ENCODE data around the gene CEP350.

CEP350 gene

GRCh38 chr1:180143359-180143758 lies 188.7 kb downstream of the CEP350 start:
- H3K4me3 ChIP-seq (ENCODE audit: low read depth, low read length): no peak overlapping the region
- no peaks in the 10 kb centered on the region for H3K4me1 ChIP-seq (ENCODE audit: control insufficient read depth, insufficient read depth, low read length, unreplicated experiment)
- H3K79me2 ChIP-seq (ENCODE audit: control insufficient read depth, insufficient read depth, low read length, unreplicated experiment): no peaks in the 10 kb centered on the region
- no peak overlapping the region for H3K27ac ChIP-seq (ENCODE audit: low read depth, low read length)
- no peak overlapping the region for H2AFZ ChIP-seq (ENCODE audit: low read length, unreplicated experiment)
- H3K27me3 ChIP-seq (ENCODE audit: insufficient read depth, low read length): no peaks in the 10 kb centered on the region
- no peaks in the 10 kb centered on the region for H3K36me3 ChIP-seq (ENCODE audit: insufficient read depth, low read length)

GRCh38 chr1:180144659-180145357 lies 190.2 kb downstream of the CEP350 start:
- Histone ChIP-seq H2AFZ (ENCODE audit: low read length, unreplicated experiment) (peak overlapping the region; percentile 12), H3K4me1 (ENCODE audit: control insufficient read depth, insufficient read depth, low read length, unreplicated experiment) (no peaks in the 10 kb centered on the region), H3K36me3 (ENCODE audit: insufficient read depth, low read length) (no peaks in the 10 kb centered on the region), H3K27me3 (ENCODE audit: insufficient read depth, low read length) (no peaks in the 10 kb centered on the region), H3K27ac (ENCODE audit: low read depth, low read length) (no peak overlapping the region), H3K4me3 (ENCODE audit: low read depth, low read length) (no peak overlapping the region), H3K79me2 (ENCODE audit: control insufficient read depth, insufficient read depth, low read length, unreplicated experiment) (no peaks in the 10 kb centered on the region)

GRCh38 chr1:180145446-180145845 lies 190.8 kb downstream of the CEP350 start:
- Histone ChIP-seq H2AFZ (ENCODE audit: low read length, unreplicated experiment) (peak overlapping the region; percentile 12), H3K79me2 (ENCODE audit: control insufficient read depth, insufficient read depth, low read length, unreplicated experiment) (no peaks in the 10 kb centered on the region), H3K36me3 (ENCODE audit: insufficient read depth, low read length) (no peaks in the 10 kb centered on the region), H3K27me3 (ENCODE audit: insufficient read depth, low read length) (no peaks in the 10 kb centered on the region), H3K27ac (ENCODE audit: low read depth, low read length) (no peak overlapping the region), H3K4me3 (ENCODE audit: low read depth, low read length) (no peak overlapping the region), H3K4me1 (ENCODE audit: control insufficient read depth, insufficient read depth, low read length, unreplicated experiment) (peaks cover 3% of the 10 kb centered on the region)

GRCh38 chr1:180150982-180151381 lies 196.4 kb downstream of the CEP350 start:
- peak overlapping the region; percentile 90 for H3K27ac ChIP-seq (ENCODE audit: low read depth, low read length)
- no peaks in the 10 kb centered on the region for H3K27me3 ChIP-seq (ENCODE audit: insufficient read depth, low read length)
- peaks cover 37% of the 10 kb centered on the region for H3K4me1 ChIP-seq (ENCODE audit: control insufficient read depth, insufficient read depth, low read length, unreplicated experiment)
- H3K4me3 ChIP-seq (ENCODE audit: low read depth, low read length): peak overlapping the region; percentile 59; the same call in 1 of the 2 replicates
- peaks cover 17% of the 10 kb centered on the region for H3K79me2 ChIP-seq (ENCODE audit: control insufficient read depth, insufficient read depth, low read length, unreplicated experiment)
- no peaks in the 10 kb centered on the region for H3K36me3 ChIP-seq (ENCODE audit: insufficient read depth, low read length)
- H2AFZ ChIP-seq (ENCODE audit: low read length, unreplicated experiment): peak overlapping the region; percentile 95

- H3K36me3 ChIP-seq (ENCODE audit: insufficient read depth, low read length): no peaks in the 10 kb centered on the region
- H2AFZ ChIP-seq (ENCODE audit: low read length, unreplicated experiment): no peak overlapping the region
- H3K27me3 ChIP-seq (ENCODE audit: insufficient read depth, low read length): no peaks in the 10 kb centered on the region
- peaks cover 22% of the 10 kb centered on the region for H3K79me2 ChIP-seq (ENCODE audit: control insufficient read depth, insufficient read depth, low read length, unreplicated experiment)
- peak overlapping the region; percentile 59; the same call in 1 of the 2 replicates for H3K4me3 ChIP-seq (ENCODE audit: low read depth, low read length)
- peaks cover 42% of the 10 kb centered on the region for H3K4me1 ChIP-seq (ENCODE audit: control insufficient read depth, insufficient read depth, low read length, unreplicated experiment)
- H3K27ac ChIP-seq (ENCODE audit: low read depth, low read length): peak overlapping the region; percentile 90
Measured at GRCh38 chr1:180151508-180151907, 196.9 kb downstream of the CEP350 start.

GRCh38 chr1:180152588-180152987 lies 198.0 kb downstream of the CEP350 start:
- H3K27ac ChIP-seq (ENCODE audit: low read depth, low read length): peak overlapping the region; percentile 90
- no peak overlapping the region for H2AFZ ChIP-seq (ENCODE audit: low read length, unreplicated experiment)
- H3K36me3 ChIP-seq (ENCODE audit: insufficient read depth, low read length): no peaks in the 10 kb centered on the region
- peaks cover 49% of the 10 kb centered on the region for H3K4me1 ChIP-seq (ENCODE audit: control insufficient read depth, insufficient read depth, low read length, unreplicated experiment)
- H3K4me3 ChIP-seq (ENCODE audit: low read depth, low read length): no peak overlapping the region
- no peaks in the 10 kb centered on the region for H3K27me3 ChIP-seq (ENCODE audit: insufficient read depth, low read length)
- peaks cover 32% of the 10 kb centered on the region for H3K79me2 ChIP-seq (ENCODE audit: control insufficient read depth, insufficient read depth, low read length, unreplicated experiment)

- Histone ChIP-seq H3K27ac (ENCODE audit: low read depth, low read length) (no peak overlapping the region), H3K4me3 (ENCODE audit: low read depth, low read length) (no peak overlapping the region), H3K4me1 (ENCODE audit: control insufficient read depth, insufficient read depth, low read length, unreplicated experiment) (peaks cover 53% of the 10 kb centered on the region), H3K36me3 (ENCODE audit: insufficient read depth, low read length) (peaks cover 1% of the 10 kb centered on the region; the same call in 1 of the 2 replicates), H2AFZ (ENCODE audit: low read length, unreplicated experiment) (no peak overlapping the region), H3K27me3 (ENCODE audit: insufficient read depth, low read length) (no peaks in the 10 kb centered on the region), H3K79me2 (ENCODE audit: control insufficient read depth, insufficient read depth, low read length, unreplicated experiment) (peaks cover 37% of the 10 kb centered on the region)
Measured at GRCh38 chr1:180153032-180153431, 198.4 kb downstream of the CEP350 start.

- Histone ChIP-seq H3K79me2 (ENCODE audit: control insufficient read depth, insufficient read depth, low read length, unreplicated experiment) (peaks cover 46% of the 10 kb centered on the region), H3K27me3 (ENCODE audit: insufficient read depth, low read length) (no peaks in the 10 kb centered on the region), H3K27ac (ENCODE audit: low read depth, low read length) (peak overlapping the region; percentile 60), H3K4me3 (ENCODE audit: low read depth, low read length) (peak overlapping the region; percentile 78), H3K36me3 (ENCODE audit: insufficient read depth, low read length) (peaks cover 5% of the 10 kb centered on the region; the same call in 1 of the 2 replicates), H2AFZ (ENCODE audit: low read length, unreplicated experiment) (peak overlapping the region; percentile 55), H3K4me1 (ENCODE audit: control insufficient read depth, insufficient read depth, low read length, unreplicated experiment) (peaks cover 56% of the 10 kb centered on the region)
Measured at GRCh38 chr1:180154003-180154324, 199.4 kb downstream of the CEP350 start.

- Histone ChIP-seq H3K4me3 (ENCODE audit: low read depth, low read length) (peak within 1 kb of the TSS; percentile 78), H2AFZ (ENCODE audit: low read length, unreplicated experiment) (peak within 1 kb of the TSS; percentile 56), H3K79me2 (ENCODE audit: control insufficient read depth, insufficient read depth, low read length, unreplicated experiment) (peaks cover 52% of the 10 kb centered on the region), H3K27me3 (ENCODE audit: insufficient read depth, low read length) (no peaks in the 10 kb centered on the region), H3K27ac (ENCODE audit: low read depth, low read length) (peak within 1 kb of the TSS; percentile 71), H3K36me3 (ENCODE audit: insufficient read depth, low read length) (peaks cover 5% of the 10 kb centered on the region; the same call in 1 of the 2 replicates), H3K4me1 (ENCODE audit: control insufficient read depth, insufficient read depth, low read length, unreplicated experiment) (peaks cover 56% of the 10 kb centered on the region)
Measured at GRCh38 chr1:180154325-180155181, 199.9 kb downstream of the CEP350 start, which contains the start of gene QSOX1. Gene QSOX1, plus strand, starts transcription at chr1:180154869. Its CDS starts 39 bp downstream, at chr1:180154908.

GRCh38 chr1:180155182-180155682 lies 200.6 kb downstream of the CEP350 start:
- Histone ChIP-seq H3K4me3 (ENCODE audit: low read depth, low read length) (peak overlapping the region; percentile 78), H3K27ac (ENCODE audit: low read depth, low read length) (peak overlapping the region; percentile 71; the same call in 1 of the 2 replicates), H3K36me3 (ENCODE audit: insufficient read depth, low read length) (peaks cover 5% of the 10 kb centered on the region; the same call in 1 of the 2 replicates), H2AFZ (ENCODE audit: low read length, unreplicated experiment) (peak overlapping the region; percentile 56), H3K4me1 (ENCODE audit: control insufficient read depth, insufficient read depth, low read length, unreplicated experiment) (peaks cover 57% of the 10 kb centered on the region), H3K79me2 (ENCODE audit: control insufficient read depth, insufficient read depth, low read length, unreplicated experiment) (peaks cover 59% of the 10 kb centered on the region), H3K27me3 (ENCODE audit: insufficient read depth, low read length) (no peaks in the 10 kb centered on the region)

Measured in ACC112 (cell line).